ENCODE measurements around the gene CCDC88B.

Gene CCDC88B

DNA sequence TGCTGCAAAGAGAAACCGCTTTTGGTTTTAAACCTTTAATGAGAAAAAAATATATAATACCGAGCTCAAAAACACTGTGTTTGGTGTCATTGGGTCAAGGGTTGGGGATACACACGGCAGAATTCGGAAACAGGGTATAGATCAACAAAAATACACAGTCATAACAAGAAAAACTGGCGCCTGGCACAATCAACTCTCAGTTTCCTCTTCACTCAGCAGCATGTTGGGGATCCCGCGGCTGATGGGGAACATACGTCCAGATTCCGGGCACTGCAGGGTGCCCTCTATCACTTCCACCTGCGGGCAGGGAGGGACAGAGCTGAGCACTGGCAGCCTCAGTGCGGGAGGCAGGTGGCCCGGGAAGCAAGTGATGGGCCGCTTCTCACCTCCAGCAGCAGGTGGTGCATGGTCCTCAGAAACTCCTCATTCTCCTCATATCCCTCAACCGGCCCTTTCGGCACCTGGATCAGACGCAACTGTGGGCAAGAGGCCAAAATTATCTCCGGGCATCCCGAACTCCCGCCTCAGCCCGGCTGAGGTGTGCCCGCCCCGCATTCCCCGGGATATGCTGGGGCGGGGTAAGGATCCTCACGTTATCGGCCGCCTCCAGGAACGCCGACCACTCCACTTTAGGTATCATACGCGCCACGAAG is 23.2 kb upstream of the CCDC88B start:
- H3K4me3 ChIP-seq (ENCODE audit: low read length) = peak overlapping the region; percentile 94
- TF ChIP-seq CTCF (conservative IDR thresholded peaks at IDR 0.05; ENCODE audit: low read length) = no peak
- no peak for DNase-seq (ENCODE audit: low read depth)

GRCh38 chr11:64317325-64317960 is 22.6 kb upstream of the CCDC88B start, which contains the start of gene TRMT112:
Gene TRMT112, minus strand, starts transcription at chr11:64317559. Its CDS starts 33 bp downstream, at chr11:64317526.
- no peak for TF ChIP-seq CTCF (conservative IDR thresholded peaks at IDR 0.05; ENCODE audit: low read length)
- peak; percentile 96 for DNase-seq (ENCODE audit: low read depth)
- peak within 1 kb of the TSS; percentile 94 for H3K4me3 ChIP-seq (ENCODE audit: low read length)

DNA sequence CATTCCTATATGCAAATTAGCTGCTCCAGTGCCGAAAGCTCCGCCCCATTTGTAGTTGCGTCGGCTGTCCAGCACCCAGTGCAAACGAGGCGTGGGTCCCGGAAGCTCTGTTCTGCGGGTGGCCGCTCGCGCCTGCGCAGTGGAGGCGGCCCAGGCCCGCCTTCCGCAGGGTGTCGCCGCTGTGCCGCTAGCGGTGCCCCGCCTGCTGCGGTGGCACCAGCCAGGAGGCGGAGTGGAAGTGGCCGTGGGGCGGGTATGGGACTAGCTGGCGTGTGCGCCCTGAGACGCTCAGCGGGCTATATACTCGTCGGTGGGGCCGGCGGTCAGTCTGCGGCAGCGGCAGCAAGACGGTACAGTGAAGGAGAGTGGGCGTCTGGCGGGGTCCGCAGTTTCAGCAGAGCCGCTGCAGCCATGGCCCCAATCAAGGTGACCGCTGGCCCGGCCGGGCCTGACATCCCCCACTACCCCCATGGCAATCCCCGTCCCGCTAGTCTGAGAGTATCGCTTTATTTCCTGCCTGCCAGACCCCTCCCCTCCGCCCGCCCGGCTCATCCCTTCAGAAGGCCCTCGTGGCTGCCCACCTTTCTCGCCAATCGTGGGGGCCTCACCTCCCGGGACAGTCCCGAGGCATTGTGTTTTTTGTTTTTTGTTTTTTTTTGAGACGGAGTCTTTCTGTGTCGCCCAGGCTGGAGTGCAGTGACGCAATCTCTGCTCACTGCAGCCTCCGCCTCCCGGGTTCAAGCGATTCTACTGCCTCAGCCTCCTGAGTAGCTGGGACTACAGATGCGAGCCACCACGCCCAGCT is 21.8 kb upstream of the CCDC88B start, which contains the start of gene PRDX5:
Gene PRDX5 (plus strand): TSS at position 161 of the 805 bp plus-strand sequence. CDS start 95 bp downstream, at position 256.
- peak; percentile 96 for DNase-seq (ENCODE audit: low read depth)
- H3K4me3 ChIP-seq (ENCODE audit: low read length) = peak within 1 kb of the TSS; percentile 94
- peak; percentile 31 for TF ChIP-seq CTCF (conservative IDR thresholded peaks at IDR 0.05; ENCODE audit: low read length)

- H3K4me3 ChIP-seq (ENCODE audit: low read length) = peak overlapping the region; percentile 94
- peak; percentile 17 for DNase-seq (ENCODE audit: low read depth)
- no peak for TF ChIP-seq CTCF (conservative IDR thresholded peaks at IDR 0.05; ENCODE audit: low read length)
Observed at GRCh38 chr11:64318766-64319761, 20.9 kb upstream of the CCDC88B start.

GRCh38 chr11:64320556-64320955 is 19.4 kb upstream of the CCDC88B start:
- no peak overlapping the region for H3K4me3 ChIP-seq (ENCODE audit: low read length)
- no peak for DNase-seq (ENCODE audit: low read depth)
- no peak for TF ChIP-seq CTCF (conservative IDR thresholded peaks at IDR 0.05; ENCODE audit: low read length)

GRCh38 chr11:64321026-64321425 is 19.0 kb upstream of the CCDC88B start:
- no peak for DNase-seq (ENCODE audit: low read depth)
- no peak for TF ChIP-seq CTCF (conservative IDR thresholded peaks at IDR 0.05; ENCODE audit: low read length)

More at GRCh38 chr11:64321026-64321425, 19.0 kb upstream of the CCDC88B start:
- no peak overlapping the region for H3K4me3 ChIP-seq (ENCODE audit: low read length)
